HL-60 (cell line): ENCODE results near the gene AGBL4.

ENCODE experiments used
- DNase-seq, 2 experiments: peaks; one replicate each; pipeline ENCODE4 v3.0.0-alpha.2; 2010 to 2020; ENCODE audit warnings: low read depth in 1 of 2, low spot score in 1 of 2
- H3K27ac ChIP-seq: fragments of 250-450 bp; sonication (Bioruptor Pico); replicated peaks from 2 replicates; pipeline ENCODE4 v1.5.1; 2020; ENCODE audit warnings: mild to moderate bottlenecking, moderate library complexity
- H3K27me3 ChIP-seq: fragments of 250-450 bp; sonication (Bioruptor Pico); 2 replicates; pipeline ENCODE4 v1.5.1; 2021; ENCODE audit warnings: mild to moderate bottlenecking, moderate library complexity; ENCODE audit not compliant: insufficient read depth, poor library complexity, severe bottlenecking
- H3K4me3 ChIP-seq: replicated peaks from 2 replicates; pipeline ENCODE4 v1.5.1; 2011; ENCODE audit warnings: mild to moderate bottlenecking, control low read depth, low read length; ENCODE audit not compliant: insufficient read depth
- GABPA ChIP-seq: IDR thresholded peaks from 2 replicates; pipeline ENCODE4 v1.6.1; 2012; ENCODE audit warnings: low read depth
- POLR2AphosphoS5 ChIP-seq: IDR thresholded peaks from 2 replicates; pipeline ENCODE4 v1.6.1; 2012; ENCODE audit warnings: low read depth
- SPI1 ChIP-seq: IDR thresholded peaks from 2 replicates; pipeline ENCODE4 v1.6.1; 2012; ENCODE audit warnings: low read depth, mild to moderate bottlenecking, borderline replicate concordance
- TF ChIP-seq, protein P1 (sequence below): IDR thresholded peaks from 2 replicates; pipeline ENCODE4 v1.6.1; 2012; ENCODE audit warnings: low read depth; ENCODE audit not compliant: insufficient replicate concordance
- TF ChIP-seq, protein P2 (sequence below): IDR thresholded peaks from one replicate; pipeline ENCODE4 v1.5.1; 2011; ENCODE audit warnings: low read length, control low read depth, inconsistent platforms; ENCODE audit not compliant: insufficient read depth

The AGBL4 gene

DNA sequence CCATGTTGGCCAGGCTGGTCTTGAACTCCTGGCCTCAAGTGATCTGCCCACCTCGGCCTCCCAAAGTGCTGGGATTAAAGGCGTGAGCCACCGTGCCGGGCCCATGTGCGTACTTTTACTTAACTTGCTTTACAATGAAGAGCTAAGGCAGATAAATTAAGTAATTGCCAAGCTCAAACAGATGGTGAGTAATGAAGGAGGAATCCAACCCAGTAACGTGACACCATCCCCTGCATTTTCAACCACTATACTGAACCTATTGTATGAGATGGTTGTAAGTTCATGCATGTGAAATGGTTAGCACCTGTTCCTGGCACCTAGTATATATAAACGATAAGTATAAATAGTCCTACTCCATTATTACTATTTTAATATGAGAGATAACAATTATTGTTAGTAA is 659.1 kb downstream of the AGBL4 start:
- TF ChIP-seq GABPA (no peak), SPI1 (no peak), POLR2AphosphoS5 (no peak)
- TF ChIP-seq, protein P1, sequence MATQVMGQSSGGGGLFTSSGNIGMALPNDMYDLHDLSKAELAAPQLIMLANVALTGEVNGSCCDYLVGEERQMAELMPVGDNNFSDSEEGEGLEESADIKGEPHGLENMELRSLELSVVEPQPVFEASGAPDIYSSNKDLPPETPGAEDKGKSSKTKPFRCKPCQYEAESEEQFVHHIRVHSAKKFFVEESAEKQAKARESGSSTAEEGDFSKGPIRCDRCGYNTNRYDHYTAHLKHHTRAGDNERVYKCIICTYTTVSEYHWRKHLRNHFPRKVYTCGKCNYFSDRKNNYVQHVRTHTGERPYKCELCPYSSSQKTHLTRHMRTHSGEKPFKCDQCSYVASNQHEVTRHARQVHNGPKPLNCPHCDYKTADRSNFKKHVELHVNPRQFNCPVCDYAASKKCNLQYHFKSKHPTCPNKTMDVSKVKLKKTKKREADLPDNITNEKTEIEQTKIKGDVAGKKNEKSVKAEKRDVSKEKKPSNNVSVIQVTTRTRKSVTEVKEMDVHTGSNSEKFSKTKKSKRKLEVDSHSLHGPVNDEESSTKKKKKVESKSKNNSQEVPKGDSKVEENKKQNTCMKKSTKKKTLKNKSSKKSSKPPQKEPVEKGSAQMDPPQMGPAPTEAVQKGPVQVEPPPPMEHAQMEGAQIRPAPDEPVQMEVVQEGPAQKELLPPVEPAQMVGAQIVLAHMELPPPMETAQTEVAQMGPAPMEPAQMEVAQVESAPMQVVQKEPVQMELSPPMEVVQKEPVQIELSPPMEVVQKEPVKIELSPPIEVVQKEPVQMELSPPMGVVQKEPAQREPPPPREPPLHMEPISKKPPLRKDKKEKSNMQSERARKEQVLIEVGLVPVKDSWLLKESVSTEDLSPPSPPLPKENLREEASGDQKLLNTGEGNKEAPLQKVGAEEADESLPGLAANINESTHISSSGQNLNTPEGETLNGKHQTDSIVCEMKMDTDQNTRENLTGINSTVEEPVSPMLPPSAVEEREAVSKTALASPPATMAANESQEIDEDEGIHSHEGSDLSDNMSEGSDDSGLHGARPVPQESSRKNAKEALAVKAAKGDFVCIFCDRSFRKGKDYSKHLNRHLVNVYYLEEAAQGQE: no peak
- TF ChIP-seq, protein P2, sequence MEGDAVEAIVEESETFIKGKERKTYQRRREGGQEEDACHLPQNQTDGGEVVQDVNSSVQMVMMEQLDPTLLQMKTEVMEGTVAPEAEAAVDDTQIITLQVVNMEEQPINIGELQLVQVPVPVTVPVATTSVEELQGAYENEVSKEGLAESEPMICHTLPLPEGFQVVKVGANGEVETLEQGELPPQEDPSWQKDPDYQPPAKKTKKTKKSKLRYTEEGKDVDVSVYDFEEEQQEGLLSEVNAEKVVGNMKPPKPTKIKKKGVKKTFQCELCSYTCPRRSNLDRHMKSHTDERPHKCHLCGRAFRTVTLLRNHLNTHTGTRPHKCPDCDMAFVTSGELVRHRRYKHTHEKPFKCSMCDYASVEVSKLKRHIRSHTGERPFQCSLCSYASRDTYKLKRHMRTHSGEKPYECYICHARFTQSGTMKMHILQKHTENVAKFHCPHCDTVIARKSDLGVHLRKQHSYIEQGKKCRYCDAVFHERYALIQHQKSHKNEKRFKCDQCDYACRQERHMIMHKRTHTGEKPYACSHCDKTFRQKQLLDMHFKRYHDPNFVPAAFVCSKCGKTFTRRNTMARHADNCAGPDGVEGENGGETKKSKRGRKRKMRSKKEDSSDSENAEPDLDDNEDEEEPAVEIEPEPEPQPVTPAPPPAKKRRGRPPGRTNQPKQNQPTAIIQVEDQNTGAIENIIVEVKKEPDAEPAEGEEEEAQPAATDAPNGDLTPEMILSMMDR: no peak
- no peaks in the 10 kb centered on the region for H3K27me3 ChIP-seq
- DNase-seq: no peak
- no peak overlapping the region for H3K27ac ChIP-seq
- H3K4me3 ChIP-seq: no peak overlapping the region

- no peak overlapping the region for H3K27ac ChIP-seq
- no peak overlapping the region for H3K4me3 ChIP-seq
- no peaks in the 10 kb centered on the region for H3K27me3 ChIP-seq
- DNase-seq: no peak
- TF ChIP-seq, protein P1: no peak
- TF ChIP-seq, protein P2: no peak
- TF ChIP-seq GABPA (no peak), POLR2AphosphoS5 (no peak), SPI1 (no peak)
Observed at GRCh38 chr1:49363628-49364027, 660.1 kb downstream of the AGBL4 start.

GRCh38 chr1:49358036-49358435 is 665.7 kb downstream of the AGBL4 start:
- H3K4me3 ChIP-seq: no peak overlapping the region
- H3K27me3 ChIP-seq: no peaks in the 10 kb centered on the region
- DNase-seq: no peak
- H3K27ac ChIP-seq: no peak overlapping the region
- TF ChIP-seq POLR2AphosphoS5: no peak
- TF ChIP-seq SPI1: no peak
- TF ChIP-seq, protein P2: no peak
- TF ChIP-seq GABPA: no peak
- TF ChIP-seq, protein P1: no peak
